ENCODE measurements around the gene GNB1. TPM values are rescaled to one million over a fixed set of nuclear protein-coding genes. Genes with fewer than 3 reads are reported as not detected.

Gene GNB1
- total RNA-seq, 4 donors from 2014 or later: 112 to 266 (median 236) TPM

DNA sequence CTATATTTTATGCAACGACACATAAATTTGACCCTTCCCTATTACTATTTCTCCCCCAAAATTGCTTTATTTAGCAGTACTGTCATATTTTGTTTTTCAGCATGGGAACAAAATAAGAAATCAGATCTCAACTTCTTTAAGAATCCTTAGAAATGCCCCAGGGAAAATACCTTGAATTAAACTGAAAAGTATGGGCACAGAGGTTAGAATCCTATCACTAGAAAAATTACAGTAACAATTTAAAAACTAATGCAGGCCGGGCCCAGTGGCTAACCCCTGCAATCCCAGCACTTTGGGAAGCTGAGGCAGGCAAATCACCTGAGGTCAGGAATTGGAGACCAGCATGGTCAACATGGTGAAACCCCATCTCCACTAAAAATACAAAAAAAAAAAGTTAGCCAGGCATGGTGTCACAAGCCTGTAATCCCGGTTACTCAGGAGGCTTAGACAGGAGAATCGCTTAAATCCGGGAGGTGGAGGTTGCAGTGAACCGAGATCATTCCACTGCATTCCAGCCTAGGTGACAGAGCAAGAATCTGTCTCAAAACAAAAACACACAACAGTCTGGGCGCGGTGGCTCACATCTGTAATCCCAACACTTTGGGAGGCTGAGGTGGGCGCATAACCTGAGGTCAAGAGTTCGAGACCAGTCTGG lies 51.4 kb downstream of the GNB1 start:
- H3K9me3 ChIP-seq: no peaks in the 10 kb centered on the region
- no peak overlapping the region for H3K27ac ChIP-seq
- no peak overlapping the region for H3K4me3 ChIP-seq
- DNase-seq: no peak
- no peaks in the 10 kb centered on the region for H3K27me3 ChIP-seq
- peaks cover 0 to 20% (median 0%) of the 10 kb centered on the region in 3 donors for H3K36me3 ChIP-seq
- no peak for TF ChIP-seq POLR2A (IDR thresholded peaks at IDR 0.05)
- TF ChIP-seq, protein P1, sequence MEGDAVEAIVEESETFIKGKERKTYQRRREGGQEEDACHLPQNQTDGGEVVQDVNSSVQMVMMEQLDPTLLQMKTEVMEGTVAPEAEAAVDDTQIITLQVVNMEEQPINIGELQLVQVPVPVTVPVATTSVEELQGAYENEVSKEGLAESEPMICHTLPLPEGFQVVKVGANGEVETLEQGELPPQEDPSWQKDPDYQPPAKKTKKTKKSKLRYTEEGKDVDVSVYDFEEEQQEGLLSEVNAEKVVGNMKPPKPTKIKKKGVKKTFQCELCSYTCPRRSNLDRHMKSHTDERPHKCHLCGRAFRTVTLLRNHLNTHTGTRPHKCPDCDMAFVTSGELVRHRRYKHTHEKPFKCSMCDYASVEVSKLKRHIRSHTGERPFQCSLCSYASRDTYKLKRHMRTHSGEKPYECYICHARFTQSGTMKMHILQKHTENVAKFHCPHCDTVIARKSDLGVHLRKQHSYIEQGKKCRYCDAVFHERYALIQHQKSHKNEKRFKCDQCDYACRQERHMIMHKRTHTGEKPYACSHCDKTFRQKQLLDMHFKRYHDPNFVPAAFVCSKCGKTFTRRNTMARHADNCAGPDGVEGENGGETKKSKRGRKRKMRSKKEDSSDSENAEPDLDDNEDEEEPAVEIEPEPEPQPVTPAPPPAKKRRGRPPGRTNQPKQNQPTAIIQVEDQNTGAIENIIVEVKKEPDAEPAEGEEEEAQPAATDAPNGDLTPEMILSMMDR (IDR thresholded peaks at IDR 0.05): no peak
- H3K4me1 ChIP-seq: peaks cover 0 to 37% (median 10%) of the 10 kb centered on the region in 4 donors

DNA sequence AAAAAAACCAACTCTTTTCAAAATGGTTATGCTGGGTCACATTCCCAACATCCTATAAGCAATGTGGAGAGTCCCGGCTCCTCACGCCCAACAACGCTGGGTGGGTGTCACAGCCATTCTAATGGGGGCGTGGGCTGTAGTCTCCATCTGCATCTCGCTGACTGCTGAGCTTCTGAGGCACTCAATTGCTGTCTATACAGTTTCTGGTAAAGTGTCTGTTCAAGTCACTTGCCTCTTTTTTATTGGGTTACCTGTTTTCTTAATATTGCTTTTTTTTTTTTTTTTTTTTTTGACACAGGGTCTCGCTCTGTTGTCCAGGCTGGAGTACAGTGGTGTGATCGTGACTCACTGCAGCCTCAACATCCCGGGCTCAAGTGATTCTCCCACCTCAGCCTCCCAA lies 54.8 kb downstream of the GNB1 start:
- H3K27me3 ChIP-seq: no peaks in the 10 kb centered on the region
- no peak overlapping the region for H3K27ac ChIP-seq
- peaks cover 0 to 43% (median 0%) of the 10 kb centered on the region in 3 donors for H3K36me3 ChIP-seq
- TF ChIP-seq, protein P1 (IDR thresholded peaks at IDR 0.05): no peak
- TF ChIP-seq POLR2A (IDR thresholded peaks at IDR 0.05): no peak
- no peak overlapping the region for H3K4me3 ChIP-seq
- no peak for DNase-seq
- H3K4me1 ChIP-seq: peaks cover 0 to 18% (median 11%) of the 10 kb centered on the region in 4 donors
- no peaks in the 10 kb centered on the region for H3K9me3 ChIP-seq

DNA sequence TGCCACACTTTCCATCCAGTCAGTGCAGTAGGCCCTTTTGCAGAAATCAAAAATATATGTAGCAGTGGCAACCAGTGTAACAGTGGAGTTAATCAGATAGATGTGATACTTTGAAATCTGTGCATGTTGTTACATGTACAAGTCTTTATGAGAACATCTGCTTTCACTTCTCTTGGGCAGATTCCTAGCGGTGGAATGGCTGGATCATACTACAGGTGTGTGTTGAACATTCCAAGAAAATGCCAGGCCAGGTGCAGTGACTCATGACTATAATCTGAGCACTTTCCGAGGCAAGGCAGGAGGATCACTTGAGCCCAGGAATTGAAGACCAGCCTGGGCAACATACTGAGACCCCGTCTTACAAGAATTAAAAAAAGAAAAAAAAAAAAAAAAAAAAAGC lies 55.3 kb downstream of the GNB1 start:
- no peak for DNase-seq
- Histone ChIP-seq H3K9me3 (no peaks in the 10 kb centered on the region), H3K36me3 (peaks cover 0 to 43% (median 0%) of the 10 kb centered on the region in 3 donors), H3K4me1 (peaks cover 0 to 13% (median 8%) of the 10 kb centered on the region in 4 donors), H3K27ac (no peak overlapping the region), H3K27me3 (no peaks in the 10 kb centered on the region), H3K4me3 (no peak overlapping the region)
- no peak for TF ChIP-seq POLR2A (IDR thresholded peaks at IDR 0.05)

DNA sequence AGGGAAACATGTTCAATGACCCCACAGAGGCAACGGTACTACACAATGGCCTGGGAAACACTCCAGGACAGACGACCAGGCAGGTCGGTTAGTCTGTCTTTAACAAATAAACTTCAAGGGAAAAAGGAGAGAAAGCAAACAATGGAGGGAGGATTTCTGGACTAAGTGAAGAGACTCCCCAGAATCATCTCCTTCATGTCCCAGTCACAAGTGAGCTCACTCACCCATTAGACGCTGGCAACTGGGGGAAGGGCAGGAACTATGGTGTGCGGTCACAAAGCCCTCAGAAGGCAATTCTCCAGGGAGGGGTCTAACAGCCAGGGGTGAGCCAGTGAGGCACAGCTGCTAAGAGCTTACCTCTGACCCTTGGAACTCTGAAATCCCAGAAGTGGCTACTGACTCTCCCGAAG lies 57.0 kb downstream of the GNB1 start:
- peaks cover 0 to 43% (median 0%) of the 10 kb centered on the region in 3 donors for H3K36me3 ChIP-seq
- peak in 2 of 3 donors; percentile 81 to 82 for DNase-seq

DNA sequence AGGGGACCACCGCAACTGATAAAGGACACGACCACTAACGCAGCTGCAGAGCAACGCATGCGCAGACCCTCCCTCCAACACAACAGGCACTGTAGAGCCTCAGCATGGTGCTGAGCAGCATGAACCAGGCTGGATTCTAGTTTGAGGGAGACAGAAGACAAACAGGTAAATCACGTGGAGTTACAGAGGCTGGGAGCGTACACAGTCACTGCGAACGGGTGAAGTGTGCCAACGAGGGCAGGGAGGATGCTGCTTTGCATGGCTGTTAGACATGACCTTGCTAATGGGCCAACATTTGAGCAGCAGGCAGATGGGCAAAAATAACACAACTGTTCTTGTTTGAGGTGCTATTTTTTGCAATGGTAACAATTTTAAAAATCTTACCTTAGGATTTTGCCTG lies 57.4 kb downstream of the GNB1 start:
- peak overlapping the region in 1 of 4 donors; percentile 63 for H3K27ac ChIP-seq
- DNase-seq: peak in 2 of 3 donors; percentile 74 to 76
- no peak overlapping the region for H3K4me3 ChIP-seq
- no peak for TF ChIP-seq POLR2A (IDR thresholded peaks at IDR 0.05)
- TF ChIP-seq, protein P1 (IDR thresholded peaks at IDR 0.05): no peak
- peaks cover 0 to 13% (median 9%) of the 10 kb centered on the region in 4 donors for H3K4me1 ChIP-seq
- no peaks in the 10 kb centered on the region for H3K27me3 ChIP-seq
- H3K36me3 ChIP-seq: peaks cover 0 to 43% (median 0%) of the 10 kb centered on the region in 3 donors
- no peaks in the 10 kb centered on the region for H3K9me3 ChIP-seq

More for the DNA sequence above, 57.0 kb downstream of the GNB1 start:
- no peak overlapping the region for H3K4me3 ChIP-seq
- H3K4me1 ChIP-seq: peaks cover 0 to 13% (median 9%) of the 10 kb centered on the region in 4 donors
- no peaks in the 10 kb centered on the region for H3K27me3 ChIP-seq
- TF ChIP-seq, protein P1 (IDR thresholded peaks at IDR 0.05): no peak
- no peak for TF ChIP-seq POLR2A (IDR thresholded peaks at IDR 0.05)
- no peaks in the 10 kb centered on the region for H3K9me3 ChIP-seq
- peak overlapping the region in 1 of 4 donors; percentile 63 for H3K27ac ChIP-seq

DNA sequence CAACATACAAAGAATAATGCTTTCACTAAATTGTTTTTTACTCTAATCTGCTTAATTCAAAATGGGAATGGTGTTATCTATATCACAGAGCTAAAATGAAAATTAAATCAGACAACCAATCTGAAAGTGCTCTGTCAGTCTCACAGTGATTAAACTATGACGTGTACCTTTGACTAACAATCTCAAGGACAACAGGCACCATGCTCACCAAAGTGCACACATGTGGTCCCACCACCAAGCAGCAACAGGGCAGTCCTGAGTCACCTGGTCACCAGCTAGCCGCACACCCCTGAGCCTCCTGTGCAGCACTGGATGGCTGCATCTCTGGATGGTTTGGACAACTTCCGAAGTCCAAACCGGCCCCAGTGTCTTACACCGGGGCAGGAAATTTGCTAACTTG lies 58.1 kb downstream of the GNB1 start:
- Histone ChIP-seq H3K27ac (peak overlapping the region in 1 of 4 donors; percentile 63), H3K36me3 (peaks cover 0 to 40% (median 0%) of the 10 kb centered on the region in 3 donors), H3K4me1 (peaks cover 0 to 13% (median 9%) of the 10 kb centered on the region in 4 donors), H3K9me3 (no peaks in the 10 kb centered on the region), H3K27me3 (no peaks in the 10 kb centered on the region), H3K4me3 (no peak overlapping the region)
- no peak for TF ChIP-seq POLR2A (IDR thresholded peaks at IDR 0.05)
- TF ChIP-seq, protein P1 (IDR thresholded peaks at IDR 0.05): no peak
- no peak for DNase-seq
